Placental pericyte (primary cell): Measurements from ENCODE around the gene CD38. TPM values are rescaled to one million over a fixed set of nuclear protein-coding genes. Genes with fewer than 3 reads are reported as not detected.

Source experiments
- total RNA-seq: library from RNA; depleted of rRNA; stranded (reverse); fragments of >200 nt; gene quantifications from 2 replicates; pipeline ENCODE4 v1.2.3, GENCODE V29; 2012

Gene CD38
- 1.1 TPM in 1 of 2 replicates, not detected in the other for total RNA-seq

GRCh38 chr4:15778289-15779241 lies at the start of gene CD38:
CD38 (plus strand) TSS chr4:15778328; CDS start chr4:15778415, 87 bp downstream.

Other genes starting within 250 kb of the CD38 start
- 96.1 and 109 TPM in 2 replicates for gene FBXL5, start 123.0 kb upstream of the CD38 start, total RNA-seq
- gene FAM200B, start 96.5 kb upstream of the CD38 start, total RNA-seq = 19.2 and 38.5 TPM in 2 replicates
- gene BST1, start 75.3 kb upstream of the CD38 start, total RNA-seq = 11.2 and 62.6 TPM in 2 replicates
- not detected in 2 replicates for gene FGFBP1, start 160.4 kb downstream of the CD38 start, total RNA-seq
- not detected in 2 replicates for gene FGFBP2, start 184.8 kb downstream of the CD38 start, total RNA-seq